ENCODE data around the gene SCNN1A.
A peak's percentile ranks its signal among the peaks of the same experiment; 100 is the strongest.

The SCNN1A gene

GRCh38 chr12:6326316-6327228, 48.8 kb downstream of the SCNN1A start:
- H3K4me3 ChIP-seq (replicated peaks; ENCODE audit: insufficient read depth, low read length), result no peak overlapping the region
- peak in 1 of 2 experiments; percentile 60 for DNase-seq (ENCODE audit: low read depth in 1 of 2, low spot score in 1 of 2)
- no peaks in the 10 kb centered on the region for H3K27me3 ChIP-seq (ENCODE audit: insufficient read depth, poor library complexity, severe bottlenecking)
- peak; percentile 69; the same call in 1 of the 2 replicates for TF ChIP-seq POLR2AphosphoS5 (IDR thresholded peaks at IDR 0.05; ENCODE audit: low read depth)
- peak; percentile 23 for TF ChIP-seq CTCF (IDR thresholded peaks at IDR 0.05; ENCODE audit: insufficient read depth, low read length)
- TF ChIP-seq REST (IDR thresholded peaks at IDR 0.05; ENCODE audit: insufficient replicate concordance, low read depth), result no peak
- TF ChIP-seq SPI1 (IDR thresholded peaks at IDR 0.05; ENCODE audit: borderline replicate concordance, low read depth), result no peak
- no peak for TF ChIP-seq GABPA (IDR thresholded peaks at IDR 0.05; ENCODE audit: low read depth)
- H3K27ac ChIP-seq (replicated peaks), result no peak overlapping the region

- peak; percentile 28; the same call in 1 of the 2 replicates for TF ChIP-seq SPI1 (IDR thresholded peaks at IDR 0.05; ENCODE audit: borderline replicate concordance, low read depth)
- TF ChIP-seq GABPA (IDR thresholded peaks at IDR 0.05; ENCODE audit: low read depth), result no peak
- no peak for TF ChIP-seq REST (IDR thresholded peaks at IDR 0.05; ENCODE audit: insufficient replicate concordance, low read depth)
- peak; percentile 29; the same call in 1 of the 2 replicates for TF ChIP-seq POLR2AphosphoS5 (IDR thresholded peaks at IDR 0.05; ENCODE audit: low read depth)
- no peak overlapping the region for H3K27ac ChIP-seq (replicated peaks)
- no peak for DNase-seq (ENCODE audit: low read depth in 1 of 2, low spot score in 1 of 2)
- H3K4me3 ChIP-seq (replicated peaks; ENCODE audit: insufficient read depth, low read length), result no peak overlapping the region
- no peaks in the 10 kb centered on the region for H3K27me3 ChIP-seq (ENCODE audit: insufficient read depth, poor library complexity, severe bottlenecking)
Measured at GRCh38 chr12:6324936-6325750, 50.2 kb downstream of the SCNN1A start.

GRCh38 chr12:6323995-6324711, 51.2 kb downstream of the SCNN1A start:
- DNase-seq (ENCODE audit: low read depth in 1 of 2, low spot score in 1 of 2), result no peak
- no peak overlapping the region for H3K4me3 ChIP-seq (replicated peaks; ENCODE audit: insufficient read depth, low read length)
- peak overlapping the region; percentile 36 for H3K27ac ChIP-seq (replicated peaks)
- TF ChIP-seq REST (IDR thresholded peaks at IDR 0.05; ENCODE audit: insufficient replicate concordance, low read depth), result no peak
- no peak for TF ChIP-seq CTCF (IDR thresholded peaks at IDR 0.05; ENCODE audit: insufficient read depth, low read length)
- 0 out of 2 replicates have a peak, but pooled peaks have one; percentile 3 for TF ChIP-seq POLR2AphosphoS5 (IDR thresholded peaks at IDR 0.05; ENCODE audit: low read depth)
- TF ChIP-seq SPI1 (IDR thresholded peaks at IDR 0.05; ENCODE audit: borderline replicate concordance, low read depth), result no peak
- TF ChIP-seq GABPA (IDR thresholded peaks at IDR 0.05; ENCODE audit: low read depth), result no peak
- H3K27me3 ChIP-seq (ENCODE audit: insufficient read depth, poor library complexity, severe bottlenecking), result no peaks in the 10 kb centered on the region

Data from HL-60 (cell line).